GM12801 (cell line): ENCODE results near the gene SMIM23.

Experiments
- CTCF ChIP-seq: IDR thresholded peaks from one replicate; pipeline ENCODE4 v1.5.1; 2011; ENCODE audit warnings: control low read depth; ENCODE audit not compliant: insufficient read length; ENCODE audit errors: extremely low read depth

SMIM23 gene

GRCh38 chr5:171790408-171790807 lies 4.8 kb downstream of the SMIM23 start:
- no peak for TF ChIP-seq CTCF

- TF ChIP-seq CTCF, result no peak
These were observed 8.9 kb downstream of the SMIM23 start for GRCh38 chr5:171794470-171794960.

- TF ChIP-seq CTCF, result no peak
These were observed 9.8 kb downstream of the SMIM23 start for GRCh38 chr5:171795381-171795780.

- TF ChIP-seq CTCF, result no peak
These were observed 10.8 kb downstream of the SMIM23 start for GRCh38 chr5:171796436-171796835.

GRCh38 chr5:171797543-171797942 lies 11.9 kb downstream of the SMIM23 start:
- TF ChIP-seq CTCF, result no peak

GRCh38 chr5:171798418-171798817 lies 12.8 kb downstream of the SMIM23 start:
- TF ChIP-seq CTCF, result no peak

- TF ChIP-seq CTCF, result no peak
These were observed 16.2 kb downstream of the SMIM23 start for GRCh38 chr5:171801839-171802238.

- no peak for TF ChIP-seq CTCF
These were observed 20.1 kb downstream of the SMIM23 start for GRCh38 chr5:171805746-171806145.
